HepG2 (cell line): Measurements from ENCODE around the gene UBE2J1. TPM values are rescaled to one million over a fixed set of nuclear protein-coding genes. Genes with fewer than 3 reads are reported as not detected.

Source experiments
- ATAC-seq: fragments of 200-7000 bp; cut with Tn5 transposase; 3 replicates; pipeline ENCODE4 v1.9.1; 2020; ENCODE audit warnings: mild to moderate bottlenecking, moderate library complexity
- BruUV-seq: library from RNA; stranded (reverse); fragments of 400-500 nt; replicated peaks from 2 replicates; lab custom pipeline; 2021; lab: Mats Ljungman, UMichigan
- CTCF ChIA-PET: fragments of 300-600 bp; formaldehyde crosslinking; extraction: SDS; loops from one replicate; lab custom pipeline; 2021; ENCODE audit warnings: low total read pairs, inconsistent platforms, low intra/inter-chr PET ratio; lab: Yijun Ruan, JAX
- POLR2A ChIA-PET: fragments of 350-600 bp; sonication (Branson Sonifier 250); formaldehyde crosslinking; loops from one replicate; lab custom pipeline; 2020; ENCODE audit warnings: antibody characterized with exemption, inconsistent platforms; lab: Yijun Ruan, JAX
- DNase-seq: peaks from one replicate; pipeline ENCODE4 v3.0.0-alpha.2; 2015; ENCODE audit warnings: low spot score
- FAIRE-seq: peaks from 3 replicates; lab custom pipeline; 2011; peaks lifted over from hg19 to GRCh38; lab: Jason Lieb, UNC
- H2AFZ ChIP-seq: one replicate; pipeline ENCODE4 v1.6.1; 2011; ENCODE audit warnings: low read length, inconsistent platforms
- H3K27ac ChIP-seq: fragments of 300-600 bp; 3 replicates; pipeline ENCODE4 v1.8.0; 2011; ENCODE audit warnings: mixed run types, mild to moderate bottlenecking, mixed read lengths, low read length, inconsistent platforms; ENCODE audit not compliant: insufficient read depth; ENCODE audit errors: extremely low read length
- H3K27me3 ChIP-seq, 2 experiments: fragments of 200-600 bp in 1 of 2; 2 replicates in 1 of 2; 3 replicates in 1 of 2; pipeline versions ENCODE4 v1.6.0 to v1.8.0; 2011; ENCODE audit warnings: low read length in 2 of 2, mild to moderate bottlenecking in 2 of 2, moderate library complexity in 2 of 2, inconsistent platforms in 1 of 2; ENCODE audit not compliant: insufficient read depth in 2 of 2, control insufficient read depth in 1 of 2
- H3K36me3 ChIP-seq, 2 experiments: fragments of 200-600 bp in 1 of 2; replicated peaks in 1 of 2; 2 replicates in 1 of 2; 3 replicates in 1 of 2; pipeline versions ENCODE4 v1.5.1 to v1.8.0; 2011; ENCODE audit warnings: low read length in 2 of 2, inconsistent platforms in 1 of 2; ENCODE audit not compliant: insufficient read depth in 2 of 2, control insufficient read depth in 1 of 2
- H3K4me1 ChIP-seq: 2 replicates; pipeline ENCODE4 v1.5.1; 2012; ENCODE audit warnings: low read length, inconsistent platforms; ENCODE audit not compliant: insufficient read depth
- H3K4me2 ChIP-seq: 2 replicates; pipeline ENCODE4 v1.6.0; 2011; ENCODE audit warnings: low read depth, low read length, inconsistent platforms
- H3K4me3 ChIP-seq, 3 experiments: fragments of 200-600 bp in 1 of 3; sonication (generic), shearing (Covaris generic) in 1 of 3; replicated peaks in 1 of 3; 2 replicates each; pipeline ENCODE4 v1.5.1; 2011 to 2016; ENCODE audit warnings: low read length in 3 of 3, inconsistent platforms in 2 of 3, low read depth in 2 of 3, mild to moderate bottlenecking in 2 of 3, control low read depth in 1 of 3, mixed read lengths in 1 of 3; ENCODE audit not compliant: insufficient read depth in 1 of 3
- H3K79me2 ChIP-seq: one replicate; pipeline ENCODE4 v1.6.1; 2011; ENCODE audit warnings: low read length, inconsistent platforms; ENCODE audit not compliant: insufficient read depth
- H3K9ac ChIP-seq: 2 replicates; pipeline ENCODE4 v1.6.0; 2011; ENCODE audit warnings: mild to moderate bottlenecking, low read depth, low read length, inconsistent platforms; ENCODE audit not compliant: insufficient read depth
- H3K9me3 ChIP-seq: 2 replicates; pipeline ENCODE4 v1.5.1; 2012; ENCODE audit warnings: mild to moderate bottlenecking, low read length
- H4K20me1 ChIP-seq: 2 replicates; pipeline ENCODE4 v1.6.0; 2011; ENCODE audit warnings: inconsistent platforms, mild to moderate bottlenecking, low read length, moderate library complexity; ENCODE audit not compliant: insufficient read depth
- NFE2L1 ChIP-seq: sonication (generic); formaldehyde crosslinking; IDR thresholded peaks from 2 replicates; pipeline ENCODE4 v1.4.0; 2020; ENCODE audit warnings: missing genetic modification reagents, mild to moderate bottlenecking, borderline replicate concordance
- TCF7L2 ChIP-seq: IDR thresholded peaks from 2 replicates; pipeline ENCODE4 v1.6.1; 2011; ENCODE audit warnings: mild to moderate bottlenecking, low read depth, low read length, moderate library complexity
- ZMYM3 ChIP-seq: sonication (generic); formaldehyde crosslinking; IDR thresholded peaks from 2 replicates; pipeline ENCODE4 v1.5.1; 2020; ENCODE audit warnings: mild to moderate bottlenecking, missing genetic modification reagents
- ZNF230 ChIP-seq: sonication (generic); formaldehyde crosslinking; IDR thresholded peaks from 2 replicates; pipeline ENCODE4 v1.4.0; 2020; ENCODE audit warnings: mild to moderate bottlenecking, missing genetic modification reagents
- ZNF597 ChIP-seq: sonication (generic); formaldehyde crosslinking; IDR thresholded peaks from 2 replicates; pipeline ENCODE4 v1.5.0; 2020; ENCODE audit warnings: missing genetic modification reagents
- ZNF841 ChIP-seq: sonication (generic); formaldehyde crosslinking; IDR thresholded peaks from 2 replicates; pipeline ENCODE4 v1.8.1; 2023; ENCODE audit warnings: missing genetic modification reagents, borderline replicate concordance
- WGBS: methylation state at CpG from one replicate; pipeline ENCODE4 v1.1.6; 2017; ENCODE audit warnings: low lambda C conversion rate; 5-methylcytosine and 5-hydroxymethylcytosine counted together
- in situ Hi-C: cut with HindIII; loops from 2 replicates; pipeline ENCODE4 v1.10.0; 2017; ENCODE audit warnings: low pct_unique_long_range_greater_than_20kb; ENCODE audit not compliant: extremely low pct_ligation_motif_present
- intact Hi-C: fragments of 100-400 bp; cut with micrococcal nuclease; formaldehyde crosslinking; loops from one replicate; pipeline ENCODE4 v1.10.0; 2022; ENCODE audit not compliant: unreplicated experiment
- polyA plus RNA-seq, 8 experiments: library from polyadenylated mRNA; depleted of rRNA in 3 of 8; stranded (reverse) in 7 of 8; unstranded in 1 of 8; fragments of >200 nt; fragmentation: Illumina TruSeq in 4 of 8; extraction: Trizol in 4 of 8; gene quantifications; 2 replicates each; pipeline versions ENCODE4 v1.2.1 to v1.2.3, GENCODE V29; 2011 to 2016; ENCODE audit warnings: low read depth in 4 of 8, missing spikeins in 1 of 8, mixed read lengths in 1 of 8; ENCODE audit not compliant: insufficient read depth in 1 of 8
- total RNA-seq, 5 experiments: library from RNA; depleted of rRNA; stranded (reverse); fragments of >200 nt; fragmentation: Illumina TruSeq; extraction: Trizol; gene quantifications; 2 replicates each; pipeline ENCODE4 v1.2.3, GENCODE V29; 2016; ENCODE audit warnings: low read depth in 1 of 5

The UBE2J1 gene
- total and polyA plus RNA-seq, 2 of the 13 experiments (the other 11 are each of a cell fraction or from before 2014, with no cell fraction given) = 19.3 to 24.6 TPM

- no peak for TF ChIP-seq ZNF597 (CRISPR knock-in tag)
Observed at GRCh38 chr6:89359561-89359960, 7.0 kb upstream of the UBE2J1 start (continued).

GRCh38 chr6:89357390-89357789 lies 4.9 kb upstream of the UBE2J1 start:
- Histone ChIP-seq H3K9me3 (no peaks in the 10 kb centered on the region), H3K27me3 (no peaks in the 10 kb centered on the region), H2AFZ (no peak overlapping the region), H3K9ac (no peak overlapping the region), H3K4me3 (peak overlapping the region in 1 of 3 experiments; percentile 1; a peak in 1 of 6 replicates), H4K20me1 (no peaks in the 10 kb centered on the region), H3K36me3 (no peaks in the 10 kb centered on the region), H3K4me1 (peaks cover 15% of the 10 kb centered on the region), H3K79me2 (no peaks in the 10 kb centered on the region), H3K27ac (no peak overlapping the region), H3K4me2 (peak overlapping the region; percentile 48; the same call in 1 of the 2 replicates)
- 15% methylated on average over 3 of the region's 3 CpGs for WGBS
- ChIA-PET POLR2A (no interaction called here), CTCF (no interaction called here)
- no peak for TF ChIP-seq ZNF841 (CRISPR knock-in tag)
- no peak for TF ChIP-seq ZMYM3 (CRISPR knock-in tag)
- no peak for TF ChIP-seq ZNF230 (CRISPR knock-in tag)
- no peak for TF ChIP-seq NFE2L1 (CRISPR knock-in tag)
- TF ChIP-seq TCF7L2 = no peak
- intact Hi-C loops (no loop called here), in situ Hi-C loops (no loop called here)
- DNase-seq = no peak
- no peak for ATAC-seq
- no TSS peak for BruUV-seq
- no peak for FAIRE-seq
